GM19239 (cell line): Measurements from ENCODE around the gene TMEM131.
"Not testable (repeated sequence)": the region's sequence is repeated elsewhere in the genome, so short reads cannot be mapped to it uniquely, and the experiment has no call there.

Source experiments
- DNase-seq: peaks from one replicate; pipeline ENCODE4 v3.0.0; 2011; ENCODE audit warnings: low spot score; ENCODE audit not compliant: insufficient read length
- FAIRE-seq: peaks from 2 replicates; lab custom pipeline; 2011; peaks lifted over from hg19 to GRCh38; lab: Jason Lieb, UNC

TMEM131 gene

GRCh38 chr2:97827013-97827412, 168.7 kb downstream of the TMEM131 start:
- not testable (repeated sequence) for FAIRE-seq, DNase-seq

GRCh38 chr2:97826266-97826847, 169.4 kb downstream of the TMEM131 start:
- not testable (repeated sequence) for FAIRE-seq, DNase-seq

- FAIRE-seq, DNase-seq: not testable (repeated sequence)
These were observed 171.7 kb downstream of the TMEM131 start for GRCh38 chr2:97824011-97824410.

- not testable (repeated sequence) for FAIRE-seq, DNase-seq
These were observed 173.9 kb downstream of the TMEM131 start for GRCh38 chr2:97821862-97822261.

- DNase-seq (no peak), FAIRE-seq (no peak)
These were observed 176.0 kb downstream of the TMEM131 start for GRCh38 chr2:97819754-97820153.

GRCh38 chr2:97816411-97816810, 179.3 kb downstream of the TMEM131 start:
- FAIRE-seq (no peak), DNase-seq (no peak)

GRCh38 chr2:97812931-97813330, 182.8 kb downstream of the TMEM131 start:
- no peak for DNase-seq
- no peak for FAIRE-seq

- DNase-seq (no peak), FAIRE-seq (no peak)
These were observed 186.9 kb downstream of the TMEM131 start for GRCh38 chr2:97808816-97809215.

GRCh38 chr2:97806738-97807618, 188.8 kb downstream of the TMEM131 start:
- FAIRE-seq = peak; percentile 93

GRCh38 chr2:97805776-97806175, 190.0 kb downstream of the TMEM131 start:
- no peak for FAIRE-seq
- no peak for DNase-seq

More at GRCh38 chr2:97806738-97807618, 188.8 kb downstream of the TMEM131 start:
- DNase-seq = peak; percentile 51

GRCh38 chr2:97801028-97801427, 194.7 kb downstream of the TMEM131 start:
- FAIRE-seq = no peak

GRCh38 chr2:97798416-97798815, 197.3 kb downstream of the TMEM131 start:
- DNase-seq = no peak
- no peak for FAIRE-seq

More at GRCh38 chr2:97801028-97801427, 194.7 kb downstream of the TMEM131 start:
- DNase-seq = no peak

- no peak for FAIRE-seq
- DNase-seq = no peak
These were observed 198.4 kb downstream of the TMEM131 start for GRCh38 chr2:97797355-97797754.

- no peak for FAIRE-seq
These were observed 199.2 kb downstream of the TMEM131 start for GRCh38 chr2:97796465-97797126.

GRCh38 chr2:97792416-97792815, 203.3 kb downstream of the TMEM131 start:
- DNase-seq (no peak), FAIRE-seq (no peak)

More at GRCh38 chr2:97796465-97797126, 199.2 kb downstream of the TMEM131 start:
- no peak for DNase-seq

GRCh38 chr2:97788986-97789644, 206.6 kb downstream of the TMEM131 start:
- DNase-seq (no peak), FAIRE-seq (no peak)

GRCh38 chr2:97785818-97786217, 209.9 kb downstream of the TMEM131 start:
- FAIRE-seq (no peak), DNase-seq (no peak)

- DNase-seq (no peak), FAIRE-seq (no peak)
These were observed 210.8 kb downstream of the TMEM131 start for GRCh38 chr2:97784953-97785352.

GRCh38 chr2:97781981-97782380, 213.8 kb downstream of the TMEM131 start:
- DNase-seq (no peak), FAIRE-seq (no peak)

GRCh38 chr2:97779141-97779540, 216.6 kb downstream of the TMEM131 start:
- FAIRE-seq = no peak
- no peak for DNase-seq
